BE2C (cell line): ENCODE data around the gene LENEP. TPM values are rescaled to one million over a fixed set of nuclear protein-coding genes. Genes with fewer than 3 reads are reported as not detected.

Experiments
- DNase-seq: peaks from one replicate; pipeline ENCODE4 v3.0.0-alpha.2; 2020
- H3K27me3 ChIP-seq: fragments of 250-450 bp; sonication (Bioruptor Pico); 2 replicates; pipeline ENCODE4 v1.5.1; 2020; ENCODE audit warnings: mild to moderate bottlenecking
- H3K36me3 ChIP-seq: fragments of 250-450 bp; sonication (Bioruptor Pico); 2 replicates; pipeline ENCODE4 v1.5.1; 2020; ENCODE audit warnings: mild to moderate bottlenecking
- H3K4me1 ChIP-seq: fragments of 250-450 bp; sonication (Bioruptor Pico); 2 replicates; pipeline ENCODE4 v1.5.1; 2020
- H3K4me3 ChIP-seq: 2 replicates; pipeline ENCODE4 v1.5.1; 2011; ENCODE audit warnings: low read depth, low read length
- H3K9me3 ChIP-seq: fragments of 250-450 bp; sonication (Bioruptor Pico); 2 replicates; pipeline ENCODE4 v1.5.1; 2020
- CTCF ChIP-seq: IDR thresholded peaks from 2 replicates; pipeline ENCODE4 v1.5.1; 2012; ENCODE audit warnings: mild to moderate bottlenecking, low read depth, low read length
- polyA plus RNA-seq: library from polyadenylated mRNA; unstranded; fragments of >200 nt; gene quantifications from one replicate; pipeline ENCODE4 v1.2.1, GENCODE V29; 2012; ENCODE audit warnings: low read depth, missing spikeins; ENCODE audit not compliant: insufficient read length, insufficient read depth

The LENEP gene
- polyA plus RNA-seq = not detected

GRCh38 chr1:154993572-154994268, at the start of gene LENEP:
LENEP (plus strand) TSS chr1:154993586; CDS start chr1:154993608, 22 bp downstream.
- no peaks in the 10 kb centered on the region for H3K27me3 ChIP-seq
- TF ChIP-seq CTCF = no peak
- H3K9me3 ChIP-seq = no peaks in the 10 kb centered on the region
- peaks cover 27% of the 10 kb centered on the region for H3K36me3 ChIP-seq
- peaks cover under 1% of the 10 kb centered on the region; the same call in 1 of the 2 replicates for H3K4me1 ChIP-seq
- H3K4me3 ChIP-seq = no peak within 1 kb of the TSS
- DNase-seq = no peak

DNA sequence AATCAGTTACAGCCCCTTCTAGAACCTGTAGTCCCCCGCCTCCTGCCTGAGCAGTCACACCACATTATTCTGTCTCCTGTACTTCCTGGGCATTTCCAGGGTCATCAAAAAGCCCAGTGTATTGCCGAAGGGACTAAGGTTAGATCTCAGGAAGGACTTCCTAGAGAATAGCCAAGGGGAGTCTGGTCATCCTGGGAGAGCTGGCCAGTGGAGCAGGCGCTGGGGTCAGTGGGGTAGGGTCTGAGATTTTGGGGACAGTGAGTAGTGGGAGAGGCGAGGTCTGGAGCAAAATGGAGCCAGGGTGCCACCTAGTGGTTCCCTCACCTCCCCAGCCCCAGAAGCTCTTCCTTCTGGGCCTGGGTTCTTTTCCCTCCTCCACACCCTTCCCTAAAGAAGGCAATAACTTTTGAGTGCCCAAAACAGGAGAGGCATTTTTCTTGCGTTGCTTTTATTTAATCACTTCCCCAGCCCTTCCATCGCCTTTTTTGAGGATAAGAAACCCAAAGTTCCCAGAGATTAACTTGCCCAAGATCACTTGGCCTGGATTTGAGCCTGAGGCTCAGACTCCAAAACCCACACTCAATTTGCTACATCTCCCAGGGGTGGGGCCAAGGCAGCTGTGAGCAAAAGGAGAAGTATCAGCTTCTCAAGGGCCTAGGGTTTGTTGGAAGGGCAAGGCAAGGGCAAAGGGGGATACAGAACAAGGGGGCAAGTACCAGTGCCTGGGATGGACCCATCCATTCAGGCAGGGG, 49.6 kb upstream of the LENEP start:
- no peaks in the 10 kb centered on the region for H3K9me3 ChIP-seq
- DNase-seq = peak; percentile 66
- H3K4me1 ChIP-seq = no peaks in the 10 kb centered on the region; the same call in 1 of the 2 replicates
- TF ChIP-seq CTCF = peak; percentile 95
- H3K4me3 ChIP-seq = no peak overlapping the region
- no peaks in the 10 kb centered on the region for H3K36me3 ChIP-seq
- H3K27me3 ChIP-seq = no peaks in the 10 kb centered on the region

GRCh38 chr1:154944401-154945159, 48.8 kb upstream of the LENEP start:
- Histone ChIP-seq H3K9me3 (no peaks in the 10 kb centered on the region), H3K27me3 (no peaks in the 10 kb centered on the region), H3K36me3 (no peaks in the 10 kb centered on the region), H3K4me1 (no peaks in the 10 kb centered on the region; the same call in 1 of the 2 replicates), H3K4me3 (no peak overlapping the region)
- no peak for TF ChIP-seq CTCF
- DNase-seq = no peak

GRCh38 chr1:154945160-154945961, 48.0 kb upstream of the LENEP start:
- Histone ChIP-seq H3K36me3 (no peaks in the 10 kb centered on the region), H3K4me3 (no peak overlapping the region), H3K27me3 (no peaks in the 10 kb centered on the region), H3K9me3 (no peaks in the 10 kb centered on the region), H3K4me1 (no peaks in the 10 kb centered on the region; the same call in 1 of the 2 replicates)
- no peak for DNase-seq
- no peak for TF ChIP-seq CTCF

DNA sequence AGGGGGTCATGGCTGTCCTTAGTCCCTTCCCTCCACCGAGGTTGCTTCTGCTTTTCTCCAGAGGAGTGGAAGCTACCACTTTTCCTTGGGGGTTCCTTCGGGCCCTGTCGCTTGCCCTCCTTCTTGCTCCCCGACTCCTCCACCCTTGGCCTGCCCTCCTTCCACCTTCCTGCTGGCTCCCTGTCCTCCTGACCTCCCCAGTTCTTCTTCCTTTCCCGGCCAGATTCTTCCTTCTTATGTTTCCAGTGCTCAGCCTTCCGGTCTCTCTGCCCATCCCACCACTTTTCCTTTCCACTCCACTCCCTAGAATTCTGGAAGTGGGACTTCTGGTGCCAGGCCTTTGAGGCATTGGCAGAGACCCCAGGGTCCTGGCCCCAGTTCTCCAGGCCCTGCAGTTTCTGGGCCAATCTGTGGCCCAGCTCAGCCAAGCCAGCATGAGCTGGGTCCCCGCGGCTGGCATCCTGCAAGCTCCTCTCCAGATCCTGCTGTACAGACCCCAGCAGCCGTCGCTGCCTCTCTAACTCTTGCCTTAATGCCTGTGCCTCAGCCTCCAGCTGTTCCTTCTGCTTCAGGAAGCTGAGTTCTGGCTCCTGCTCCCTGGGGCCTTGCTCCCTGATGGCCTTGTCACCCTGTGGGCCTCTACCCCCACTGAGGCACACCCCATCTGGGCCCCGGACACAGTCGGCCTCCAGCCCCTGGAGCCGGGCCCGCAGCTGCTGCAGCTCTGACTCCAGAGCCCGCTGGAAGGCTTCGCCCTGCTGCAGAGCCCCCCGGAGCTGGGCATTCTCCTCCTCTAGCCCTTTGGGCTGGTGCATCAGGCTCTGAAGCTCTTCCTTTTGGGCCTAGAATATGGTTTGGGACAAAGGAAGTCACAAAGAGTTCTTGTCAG, 47.2 kb upstream of the LENEP start:
- Histone ChIP-seq H3K4me3 (no peak overlapping the region), H3K4me1 (no peaks in the 10 kb centered on the region; the same call in 1 of the 2 replicates), H3K9me3 (no peaks in the 10 kb centered on the region), H3K36me3 (no peaks in the 10 kb centered on the region), H3K27me3 (no peaks in the 10 kb centered on the region)
- no peak for TF ChIP-seq CTCF
- no peak for DNase-seq
